Measurements from ENCODE around the gene SIRT6. TPM values are rescaled to one million over a fixed set of nuclear protein-coding genes. Genes with fewer than 3 reads are reported as not detected.

Gene SIRT6
- total and polyA plus RNA-seq, 10 of the 15 experiments (the other 5 are each of a cell fraction or from before 2014, with no cell fraction given): 1.3 to 49.6 (median 24.2) TPM

DNA sequence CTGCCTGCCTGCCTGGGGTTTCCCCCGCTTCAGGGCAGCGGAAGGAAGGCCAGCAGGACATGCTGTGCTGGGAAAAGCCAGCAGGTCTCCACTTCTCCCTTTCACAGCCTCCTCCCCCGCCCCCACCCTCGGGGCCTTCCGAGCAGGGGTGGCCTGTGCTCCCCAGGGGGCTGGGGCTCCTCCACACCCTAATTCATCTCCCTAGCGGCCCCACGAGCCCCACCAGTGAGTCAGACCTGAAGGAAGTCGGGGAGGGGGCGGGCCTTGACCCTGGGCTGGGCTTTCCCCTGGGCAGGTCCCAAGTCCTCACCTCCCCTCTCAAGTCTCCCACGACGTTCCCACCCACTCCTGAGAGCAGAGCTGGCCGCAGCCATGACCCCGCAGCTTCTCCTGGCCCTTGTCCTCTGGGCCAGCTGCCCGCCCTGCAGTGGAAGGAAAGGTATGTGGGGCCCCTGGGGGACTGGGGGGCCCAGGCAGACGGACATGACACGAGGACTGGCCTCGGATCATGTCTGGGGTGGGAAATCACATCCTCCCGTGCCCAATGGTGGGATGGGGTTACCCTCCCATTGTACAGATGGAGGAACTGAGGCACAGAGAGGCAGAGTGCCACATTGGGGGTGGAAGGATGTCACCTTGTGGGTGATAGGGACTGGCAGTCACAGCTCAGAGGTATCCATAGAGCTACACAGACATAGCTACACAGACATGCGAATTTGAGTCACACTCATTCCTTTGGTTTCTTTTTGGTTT, 47.0 kb upstream of the SIRT6 start, which contains the start of gene EBI3 (continued):
- TF ChIP-seq EGR1 (IDR thresholded peaks at IDR 0.05; ENCODE audit: borderline replicate concordance in 1 of 2, low read depth in 2 of 2, low read length in 2 of 2) (peak in 1 of 2 experiments; percentile 74; a peak in 1 of 3 replicates), TARDBP (IDR thresholded peaks at IDR 0.05; ENCODE audit: borderline replicate concordance) (no peak; the same call in 1 of the 2 replicates), MXI1 (IDR thresholded peaks at IDR 0.05; ENCODE audit: low read depth, low read length) (0 out of 2 replicates have a peak, but pooled peaks have one; percentile 31), SMC3 (IDR thresholded peaks at IDR 0.05; ENCODE audit: borderline replicate concordance, low read length) (no peak), RUNX3 (IDR thresholded peaks at IDR 0.05; ENCODE audit: low read length) (peak; percentile 51; the same call in 1 of the 2 replicates), ZNF274 (IDR thresholded peaks at IDR 0.05; ENCODE audit: insufficient read depth, insufficient read length) (no peak), ETV6 (conservative IDR thresholded peaks at IDR 0.05 in 1 of 2, IDR thresholded peaks at IDR 0.05 in 1 of 2; ENCODE audit: borderline replicate concordance in 1 of 2, low read depth in 1 of 2) (peak in 1 of 2 experiments; percentile 88; a peak in 2 of 4 replicates), IKZF2 (IDR thresholded peaks at IDR 0.05) (peak; percentile 97 to 98), ZNF217 (IDR thresholded peaks at IDR 0.05) (peak; percentile 87), NFIC (IDR thresholded peaks at IDR 0.05; ENCODE audit: low read depth, low read length) (peak; percentile 65; the same call in 1 of the 2 replicates), CREB1 (IDR thresholded peaks at IDR 0.05; ENCODE audit: low read depth) (0 out of 2 replicates have a peak, but pooled peaks have one; percentile 7), IKZF1 (conservative IDR thresholded peaks at IDR 0.05) (peak; percentile 98), JUND (IDR thresholded peaks at IDR 0.05; ENCODE audit: low read depth, low read length) (peak; percentile 63; the same call in 1 of the 2 replicates), CHD1 (IDR thresholded peaks at IDR 0.05; ENCODE audit: low read depth, low read length) (peak; percentile 58; the same call in 1 of the 2 replicates), EP300 (IDR thresholded peaks at IDR 0.05; ENCODE audit: borderline replicate concordance in 1 of 2, control insufficient read depth in 1 of 2, low read depth in 2 of 2, low read length in 2 of 2) (peak in 1 of 2 experiments; percentile 67; a peak in 3 of 4 replicates)
- TF ChIP-seq, protein P1, sequence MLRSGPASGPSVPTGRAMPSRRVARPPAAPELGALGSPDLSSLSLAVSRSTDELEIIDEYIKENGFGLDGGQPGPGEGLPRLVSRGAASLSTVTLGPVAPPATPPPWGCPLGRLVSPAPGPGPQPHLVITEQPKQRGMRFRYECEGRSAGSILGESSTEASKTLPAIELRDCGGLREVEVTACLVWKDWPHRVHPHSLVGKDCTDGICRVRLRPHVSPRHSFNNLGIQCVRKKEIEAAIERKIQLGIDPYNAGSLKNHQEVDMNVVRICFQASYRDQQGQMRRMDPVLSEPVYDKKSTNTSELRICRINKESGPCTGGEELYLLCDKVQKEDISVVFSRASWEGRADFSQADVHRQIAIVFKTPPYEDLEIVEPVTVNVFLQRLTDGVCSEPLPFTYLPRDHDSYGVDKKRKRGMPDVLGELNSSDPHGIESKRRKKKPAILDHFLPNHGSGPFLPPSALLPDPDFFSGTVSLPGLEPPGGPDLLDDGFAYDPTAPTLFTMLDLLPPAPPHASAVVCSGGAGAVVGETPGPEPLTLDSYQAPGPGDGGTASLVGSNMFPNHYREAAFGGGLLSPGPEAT (IDR thresholded peaks at IDR 0.05; ENCODE audit: low read depth): peak; percentile 94
- TF ChIP-seq, protein P2, sequence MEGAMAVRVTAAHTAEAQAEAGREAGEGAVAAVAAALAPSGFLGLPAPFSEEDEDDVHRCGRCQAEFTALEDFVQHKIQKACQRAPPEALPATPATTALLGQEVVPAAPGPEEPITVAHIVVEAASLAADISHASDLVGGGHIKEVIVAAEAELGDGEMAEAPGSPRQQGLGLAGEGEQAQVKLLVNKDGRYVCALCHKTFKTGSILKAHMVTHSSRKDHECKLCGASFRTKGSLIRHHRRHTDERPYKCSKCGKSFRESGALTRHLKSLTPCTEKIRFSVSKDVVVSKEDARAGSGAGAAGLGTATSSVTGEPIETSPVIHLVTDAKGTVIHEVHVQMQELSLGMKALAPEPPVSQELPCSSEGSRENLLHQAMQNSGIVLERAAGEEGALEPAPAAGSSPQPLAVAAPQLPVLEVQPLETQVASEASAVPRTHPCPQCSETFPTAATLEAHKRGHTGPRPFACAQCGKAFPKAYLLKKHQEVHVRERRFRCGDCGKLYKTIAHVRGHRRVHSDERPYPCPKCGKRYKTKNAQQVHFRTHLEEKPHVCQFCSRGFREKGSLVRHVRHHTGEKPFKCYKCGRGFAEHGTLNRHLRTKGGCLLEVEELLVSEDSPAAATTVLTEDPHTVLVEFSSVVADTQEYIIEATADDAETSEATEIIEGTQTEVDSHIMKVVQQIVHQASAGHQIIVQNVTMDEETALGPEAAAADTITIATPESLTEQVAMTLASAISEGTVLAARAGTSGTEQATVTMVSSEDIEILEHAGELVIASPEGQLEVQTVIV (IDR thresholded peaks at IDR 0.05; ENCODE audit: borderline replicate concordance, partially characterized antibody): no peak
- TF ChIP-seq, protein P3, sequence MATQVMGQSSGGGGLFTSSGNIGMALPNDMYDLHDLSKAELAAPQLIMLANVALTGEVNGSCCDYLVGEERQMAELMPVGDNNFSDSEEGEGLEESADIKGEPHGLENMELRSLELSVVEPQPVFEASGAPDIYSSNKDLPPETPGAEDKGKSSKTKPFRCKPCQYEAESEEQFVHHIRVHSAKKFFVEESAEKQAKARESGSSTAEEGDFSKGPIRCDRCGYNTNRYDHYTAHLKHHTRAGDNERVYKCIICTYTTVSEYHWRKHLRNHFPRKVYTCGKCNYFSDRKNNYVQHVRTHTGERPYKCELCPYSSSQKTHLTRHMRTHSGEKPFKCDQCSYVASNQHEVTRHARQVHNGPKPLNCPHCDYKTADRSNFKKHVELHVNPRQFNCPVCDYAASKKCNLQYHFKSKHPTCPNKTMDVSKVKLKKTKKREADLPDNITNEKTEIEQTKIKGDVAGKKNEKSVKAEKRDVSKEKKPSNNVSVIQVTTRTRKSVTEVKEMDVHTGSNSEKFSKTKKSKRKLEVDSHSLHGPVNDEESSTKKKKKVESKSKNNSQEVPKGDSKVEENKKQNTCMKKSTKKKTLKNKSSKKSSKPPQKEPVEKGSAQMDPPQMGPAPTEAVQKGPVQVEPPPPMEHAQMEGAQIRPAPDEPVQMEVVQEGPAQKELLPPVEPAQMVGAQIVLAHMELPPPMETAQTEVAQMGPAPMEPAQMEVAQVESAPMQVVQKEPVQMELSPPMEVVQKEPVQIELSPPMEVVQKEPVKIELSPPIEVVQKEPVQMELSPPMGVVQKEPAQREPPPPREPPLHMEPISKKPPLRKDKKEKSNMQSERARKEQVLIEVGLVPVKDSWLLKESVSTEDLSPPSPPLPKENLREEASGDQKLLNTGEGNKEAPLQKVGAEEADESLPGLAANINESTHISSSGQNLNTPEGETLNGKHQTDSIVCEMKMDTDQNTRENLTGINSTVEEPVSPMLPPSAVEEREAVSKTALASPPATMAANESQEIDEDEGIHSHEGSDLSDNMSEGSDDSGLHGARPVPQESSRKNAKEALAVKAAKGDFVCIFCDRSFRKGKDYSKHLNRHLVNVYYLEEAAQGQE (IDR thresholded peaks at IDR 0.05; ENCODE audit: low read depth, low read length): no peak
- TF ChIP-seq, protein P4, sequence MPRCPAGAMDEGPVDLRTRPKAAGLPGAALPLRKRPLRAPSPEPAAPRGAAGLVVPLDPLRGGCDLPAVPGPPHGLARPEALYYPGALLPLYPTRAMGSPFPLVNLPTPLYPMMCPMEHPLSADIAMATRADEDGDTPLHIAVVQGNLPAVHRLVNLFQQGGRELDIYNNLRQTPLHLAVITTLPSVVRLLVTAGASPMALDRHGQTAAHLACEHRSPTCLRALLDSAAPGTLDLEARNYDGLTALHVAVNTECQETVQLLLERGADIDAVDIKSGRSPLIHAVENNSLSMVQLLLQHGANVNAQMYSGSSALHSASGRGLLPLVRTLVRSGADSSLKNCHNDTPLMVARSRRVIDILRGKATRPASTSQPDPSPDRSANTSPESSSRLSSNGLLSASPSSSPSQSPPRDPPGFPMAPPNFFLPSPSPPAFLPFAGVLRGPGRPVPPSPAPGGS (IDR thresholded peaks at IDR 0.05; ENCODE audit: borderline replicate concordance, insufficient read depth, low read depth, low read length, poor library complexity, severe bottlenecking): peak; percentile 92
